C4-2B (cell line): ENCODE results near the gene NHS.

ENCODE experiments used
- H3K27ac ChIP-seq: fragments of 450-650 bp; 2 replicates; pipeline ENCODE4 v1.5.1; 2017
- ZFX ChIP-seq: fragments of 450-650 bp; IDR thresholded peaks from 2 replicates; pipeline ENCODE4 v1.6.1; 2017
- TF ChIP-seq, protein P1 (sequence below): fragments of 450-650 bp; conservative IDR thresholded peaks from 2 replicates; pipeline ENCODE4 v1.5.1; 2017; ENCODE audit warnings: mild to moderate bottlenecking

Gene NHS

GRCh38 chrX:17511556-17511955 is 136.6 kb downstream of the NHS start:
- TF ChIP-seq, protein P1, sequence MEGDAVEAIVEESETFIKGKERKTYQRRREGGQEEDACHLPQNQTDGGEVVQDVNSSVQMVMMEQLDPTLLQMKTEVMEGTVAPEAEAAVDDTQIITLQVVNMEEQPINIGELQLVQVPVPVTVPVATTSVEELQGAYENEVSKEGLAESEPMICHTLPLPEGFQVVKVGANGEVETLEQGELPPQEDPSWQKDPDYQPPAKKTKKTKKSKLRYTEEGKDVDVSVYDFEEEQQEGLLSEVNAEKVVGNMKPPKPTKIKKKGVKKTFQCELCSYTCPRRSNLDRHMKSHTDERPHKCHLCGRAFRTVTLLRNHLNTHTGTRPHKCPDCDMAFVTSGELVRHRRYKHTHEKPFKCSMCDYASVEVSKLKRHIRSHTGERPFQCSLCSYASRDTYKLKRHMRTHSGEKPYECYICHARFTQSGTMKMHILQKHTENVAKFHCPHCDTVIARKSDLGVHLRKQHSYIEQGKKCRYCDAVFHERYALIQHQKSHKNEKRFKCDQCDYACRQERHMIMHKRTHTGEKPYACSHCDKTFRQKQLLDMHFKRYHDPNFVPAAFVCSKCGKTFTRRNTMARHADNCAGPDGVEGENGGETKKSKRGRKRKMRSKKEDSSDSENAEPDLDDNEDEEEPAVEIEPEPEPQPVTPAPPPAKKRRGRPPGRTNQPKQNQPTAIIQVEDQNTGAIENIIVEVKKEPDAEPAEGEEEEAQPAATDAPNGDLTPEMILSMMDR = no peak
- TF ChIP-seq ZFX = no peak
- H3K27ac ChIP-seq = no peak overlapping the region

GRCh38 chrX:17519358-17519757 is 144.4 kb downstream of the NHS start:
- H3K27ac ChIP-seq = no peak overlapping the region
- TF ChIP-seq, protein P1 = no peak
- no peak for TF ChIP-seq ZFX

- H3K27ac ChIP-seq = no peak overlapping the region
- no peak for TF ChIP-seq ZFX
- TF ChIP-seq, protein P1 = no peak
Observed at GRCh38 chrX:17520016-17520615, 145.1 kb downstream of the NHS start.

DNA sequence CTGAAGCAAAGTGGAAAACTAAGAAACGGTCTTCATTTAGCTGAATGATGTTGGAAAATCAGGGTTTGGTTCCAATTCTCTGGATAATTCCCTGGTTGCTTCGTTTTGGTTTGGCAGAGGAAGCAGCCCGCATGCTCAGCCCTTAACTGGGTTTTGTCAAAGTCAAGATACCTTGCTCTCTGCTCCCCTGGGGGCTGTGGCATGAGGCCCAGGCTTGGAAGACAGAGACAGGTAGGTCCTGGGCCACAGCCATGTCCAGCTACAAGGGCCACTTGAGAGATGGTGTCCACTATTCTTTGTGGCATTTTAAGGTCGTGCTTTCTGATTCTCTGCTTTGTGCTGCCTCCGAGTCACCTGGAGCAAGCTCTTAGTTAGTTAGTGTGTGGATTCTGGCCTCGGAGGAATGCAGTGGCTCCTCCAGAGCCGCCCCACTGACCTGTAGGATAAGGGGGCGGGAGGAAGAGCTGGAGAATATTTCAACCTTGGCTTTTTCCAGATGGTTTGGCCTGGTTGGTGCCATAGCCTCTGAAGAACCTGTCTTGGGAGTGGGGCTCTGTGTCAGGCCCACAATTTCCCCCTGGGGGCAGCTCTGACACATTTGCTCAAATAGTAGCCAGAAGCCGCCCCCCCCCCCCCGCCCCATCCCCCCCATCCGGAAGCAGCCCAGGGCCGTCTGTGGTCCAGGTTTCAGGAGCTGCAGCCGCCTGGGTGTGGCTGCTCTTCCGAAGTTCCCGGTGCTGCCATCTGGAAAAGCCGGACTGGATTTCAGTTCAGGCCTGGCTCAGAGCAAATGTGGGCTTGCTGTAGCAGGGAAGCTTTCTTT is 147.1 kb downstream of the NHS start:
- H3K27ac ChIP-seq = no peak overlapping the region
- TF ChIP-seq ZFX = no peak
- TF ChIP-seq, protein P1 = no peak

- H3K27ac ChIP-seq = no peak overlapping the region
- no peak for TF ChIP-seq ZFX
- TF ChIP-seq, protein P1 = no peak
Observed at GRCh38 chrX:17525266-17525665, 150.3 kb downstream of the NHS start.

DNA sequence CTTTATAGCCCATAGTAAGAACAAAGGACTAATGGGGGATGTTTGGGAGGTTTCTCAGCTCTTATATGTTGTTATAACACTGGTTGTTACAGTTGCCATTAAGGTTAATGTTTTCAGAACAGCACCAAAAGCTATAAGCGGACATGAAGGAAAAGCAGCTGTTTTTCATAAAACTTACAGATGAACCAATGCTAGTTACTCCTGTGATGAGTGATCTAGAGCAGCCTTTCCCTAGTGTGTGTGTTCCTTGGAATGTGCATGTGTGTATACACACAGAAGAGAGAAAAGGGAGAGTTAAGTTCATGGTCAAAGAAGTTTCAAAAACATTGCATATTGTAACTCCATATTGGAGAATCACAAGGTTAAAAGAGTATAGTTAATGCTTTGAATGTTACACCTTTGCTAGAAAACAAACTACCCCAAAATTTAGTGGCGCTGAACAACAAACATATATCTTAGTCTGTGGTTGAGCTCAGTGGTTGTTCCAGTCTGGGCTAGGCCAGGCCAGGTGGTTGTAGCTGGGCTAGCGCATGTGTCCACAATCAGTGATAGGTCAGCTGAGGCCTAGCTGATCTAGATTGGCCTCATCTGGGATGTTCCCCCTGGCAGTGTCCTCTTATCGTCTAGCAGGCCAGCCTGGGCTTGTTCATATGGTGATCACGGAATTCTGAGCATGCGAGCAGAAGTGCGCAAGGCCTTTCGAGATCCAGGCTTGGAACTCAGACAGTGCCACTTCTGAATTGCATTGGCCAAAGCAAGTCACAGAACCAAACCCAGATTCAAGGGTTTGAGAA is 151.0 kb downstream of the NHS start:
- H3K27ac ChIP-seq = no peak overlapping the region
- TF ChIP-seq, protein P1 = no peak
- TF ChIP-seq ZFX = no peak
